Osteoblast (primary cell): ENCODE data around the gene PARD3B. TPM values are rescaled to one million over a fixed set of nuclear protein-coding genes. Genes with fewer than 3 reads are reported as not detected.
A peak's percentile ranks its signal among the peaks of the same experiment; 100 is the strongest.

Experiments used
- DNase-seq: peaks from one replicate; pipeline ENCODE4 v3.0.0; 2011; ENCODE audit warnings: low spot score, mixed read lengths; ENCODE audit not compliant: insufficient read length; ENCODE audit errors: missing footprints
- H2AFZ ChIP-seq: 2 replicates; pipeline ENCODE4 v1.6.0; 2011; ENCODE audit warnings: mild to moderate bottlenecking, low read length
- H3K27ac ChIP-seq: 2 replicates; pipeline ENCODE4 v1.5.1; 2011; ENCODE audit warnings: mild to moderate bottlenecking, low read depth, low read length, moderate library complexity
- H3K27me3 ChIP-seq: 2 replicates; pipeline ENCODE4 v1.6.0; 2012; ENCODE audit warnings: mild to moderate bottlenecking, control low read depth, inconsistent platforms, low read length, moderate library complexity; ENCODE audit not compliant: insufficient read depth
- H3K36me3 ChIP-seq: 2 replicates; pipeline ENCODE4 v1.5.1; 2011; ENCODE audit warnings: mild to moderate bottlenecking, low read length, control low read depth, moderate library complexity; ENCODE audit not compliant: insufficient read depth
- H3K4me1 ChIP-seq: 2 replicates; pipeline ENCODE4 v1.5.1; 2011; ENCODE audit warnings: mild to moderate bottlenecking, low read length, control low read depth, moderate library complexity; ENCODE audit not compliant: insufficient read depth
- H3K4me2 ChIP-seq: 2 replicates; pipeline ENCODE4 v1.6.0; 2011; ENCODE audit warnings: mild to moderate bottlenecking, low read length; ENCODE audit not compliant: insufficient read depth
- H3K4me3 ChIP-seq: fragments of 200-600 bp; sonication (generic); 3 replicates; pipeline ENCODE4 v1.5.1; 2012; ENCODE audit warnings: mild to moderate bottlenecking, low read length, inconsistent platforms; ENCODE audit not compliant: insufficient read depth
- H3K79me2 ChIP-seq: 2 replicates; pipeline ENCODE4 v1.6.0; 2012; ENCODE audit warnings: mild to moderate bottlenecking, low read length, control low read depth, inconsistent platforms; ENCODE audit not compliant: insufficient read depth
- H3K9me3 ChIP-seq: 2 replicates; pipeline ENCODE4 v1.5.1; 2011; ENCODE audit warnings: low read depth, low read length, control low read depth
- H4K20me1 ChIP-seq: 2 replicates; pipeline ENCODE4 v1.6.0; 2012; ENCODE audit warnings: mild to moderate bottlenecking, low read length, control low read depth; ENCODE audit not compliant: insufficient read depth
- CTCF ChIP-seq: IDR thresholded peaks from 2 replicates; pipeline ENCODE4 v1.5.1; 2011; ENCODE audit warnings: mild to moderate bottlenecking, low read depth, low read length, moderate library complexity; ENCODE audit errors: extremely low read depth
- total RNA-seq: library from RNA; depleted of rRNA; stranded (reverse); fragments of >200 nt; gene quantifications from 2 replicates; pipeline ENCODE4 v1.2.3, GENCODE V29; 2012

The PARD3B gene
- total RNA-seq, 1 donor, result 22.4 TPM

- peaks cover 10% of the 10 kb centered on the region for H3K4me1 ChIP-seq
- no peak overlapping the region for H3K4me2 ChIP-seq
- H3K9me3 ChIP-seq, result no peaks in the 10 kb centered on the region
- H3K27me3 ChIP-seq, result no peaks in the 10 kb centered on the region
- no peaks in the 10 kb centered on the region for H3K36me3 ChIP-seq
- TF ChIP-seq CTCF, result no peak
- no peak overlapping the region for H3K4me3 ChIP-seq
- DNase-seq, result no peak
- no peaks in the 10 kb centered on the region for H4K20me1 ChIP-seq
- H2AFZ ChIP-seq, result no peak overlapping the region
- peaks cover 6% of the 10 kb centered on the region for H3K79me2 ChIP-seq
- no peak overlapping the region for H3K27ac ChIP-seq
Observed at GRCh38 chr2:204560902-204561301, 15.6 kb downstream of the PARD3B start.

- Histone ChIP-seq H3K79me2 (peaks cover 6% of the 10 kb centered on the region), H3K27me3 (no peaks in the 10 kb centered on the region), H3K4me1 (peaks cover 10% of the 10 kb centered on the region), H3K4me3 (no peak overlapping the region), H2AFZ (no peak overlapping the region), H3K27ac (peak overlapping the region; percentile 72), H3K36me3 (no peaks in the 10 kb centered on the region), H3K9me3 (no peaks in the 10 kb centered on the region), H3K4me2 (peak overlapping the region; percentile 87), H4K20me1 (no peaks in the 10 kb centered on the region)
- TF ChIP-seq CTCF, result no peak
- DNase-seq, result no peak
Observed at GRCh38 chr2:204561771-204562170, 16.5 kb downstream of the PARD3B start.

DNA sequence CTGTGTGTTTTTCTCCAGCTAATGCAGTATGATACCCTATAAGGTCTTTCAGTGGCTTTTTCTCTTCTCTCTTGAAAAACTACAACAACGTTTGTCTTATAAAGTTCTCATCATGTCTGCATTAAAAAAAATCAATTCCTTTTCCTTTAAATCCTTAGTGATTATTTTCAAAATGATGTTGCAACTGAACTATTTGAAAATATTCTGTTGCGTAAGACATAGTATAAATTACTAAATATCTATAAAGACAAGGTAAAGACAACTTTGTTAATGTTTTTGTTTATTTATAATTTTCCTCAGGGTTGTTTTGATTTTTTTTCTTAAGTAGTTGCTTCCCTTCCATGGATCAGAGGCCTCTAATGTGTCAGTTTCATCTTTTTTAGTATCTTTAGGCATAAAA is 21.2 kb downstream of the PARD3B start:
- no peak overlapping the region for H2AFZ ChIP-seq
- H3K27ac ChIP-seq, result no peak overlapping the region
- no peak overlapping the region for H3K4me3 ChIP-seq
- peaks cover 5% of the 10 kb centered on the region for H3K79me2 ChIP-seq
- H4K20me1 ChIP-seq, result no peaks in the 10 kb centered on the region
- no peaks in the 10 kb centered on the region for H3K9me3 ChIP-seq
- H3K4me1 ChIP-seq, result peaks cover 10% of the 10 kb centered on the region
- H3K4me2 ChIP-seq, result no peak overlapping the region
- no peak for TF ChIP-seq CTCF
- H3K27me3 ChIP-seq, result no peaks in the 10 kb centered on the region
- H3K36me3 ChIP-seq, result no peaks in the 10 kb centered on the region
- DNase-seq, result no peak

GRCh38 chr2:204570421-204570820 is 25.1 kb downstream of the PARD3B start:
- Histone ChIP-seq H3K27ac (no peak overlapping the region), H4K20me1 (peaks cover 12% of the 10 kb centered on the region), H3K9me3 (no peaks in the 10 kb centered on the region), H3K4me3 (no peak overlapping the region), H3K4me2 (no peak overlapping the region), H3K79me2 (peaks cover 17% of the 10 kb centered on the region), H3K4me1 (no peaks in the 10 kb centered on the region), H2AFZ (no peak overlapping the region), H3K36me3 (no peaks in the 10 kb centered on the region), H3K27me3 (no peaks in the 10 kb centered on the region)
- no peak for TF ChIP-seq CTCF
- no peak for DNase-seq
